H1 (cell line): ENCODE results near the gene GNAO1. TPM values are rescaled to one million over a fixed set of nuclear protein-coding genes. Genes with fewer than 3 reads are reported as not detected.

Experiments used
- EP300 ChIP-seq, 2 experiments: IDR thresholded peaks; 1 replicate in 1 of 2; 2 replicates in 1 of 2; pipeline ENCODE4 v1.6.1; 2011 to 2012; ENCODE audit warnings: low read depth in 2 of 2, low read length in 2 of 2, mild to moderate bottlenecking in 2 of 2, borderline replicate concordance in 1 of 2, inconsistent platforms in 1 of 2, moderate library complexity in 1 of 2
- polyA plus RNA-seq, 7 experiments: library from polyadenylated mRNA; depleted of rRNA in 3 of 7; stranded (reverse) in 5 of 7; unstranded in 2 of 7; fragments of >200 nt in 5 of 7; fragments of 200-250 nt in 2 of 7; gene quantifications; 1 replicate in 5 of 7; 2 replicates in 1 of 7; 4 replicates in 1 of 7; pipeline versions ENCODE4 v1.2.1 to v1.2.3, GENCODE V29; 2011 to 2013; ENCODE audit warnings: missing spikeins in 2 of 7, mixed read lengths in 2 of 7
- total RNA-seq: library from RNA; stranded (reverse); fragmentation: NEBNext Ultra II Directional; extraction: Animal tissue kit (Norgen Biotek cat#: 25700); gene quantifications from 2 replicates; pipeline ENCODE4 v1.2.1, GENCODE V29; 2021

GNAO1 gene
- total and polyA plus RNA-seq, 2 of the 8 experiments (the other 6 are each of a cell fraction or from before 2014, with no cell fraction given): 6.7 to 34.4 TPM

- no peak for TF ChIP-seq EP300 (IDR thresholded peaks at IDR 0.05; ENCODE audit: borderline replicate concordance in 1 of 2, low read depth in 2 of 2, low read length in 2 of 2)
Measured at GRCh38 chr16:56190677-56191155, 573 bp upstream of the GNAO1 start (continued).
